Activated naive CD4-positive, alpha-beta T cell treated with anti-CD3 and anti-CD28 coated beads for 36 hours (primary cell): ENCODE measurements around the gene UNC45A. TPM values are rescaled to one million over a fixed set of nuclear protein-coding genes. Genes with fewer than 3 reads are reported as not detected.
A peak's percentile ranks its signal among the peaks of the same experiment; 100 is the strongest.

Experiments used
- CTCF ChIA-PET: fragments of 350-600 bp; sonication (Branson Sonifier 250); formaldehyde crosslinking; loops from one replicate; lab custom pipeline; 2021; ENCODE audit warnings: antibody characterized with exemption; lab: Charles Lee
- DNase-seq: peaks from one replicate; pipeline ENCODE4 v3.0.0-alpha.2; 2020
- H3K27ac Mint-ChIP-seq: one replicate; pipeline ENCODE4 v1.8.0; 2021; ENCODE audit warnings: mild to moderate bottlenecking, mixed read lengths
- H3K27me3 Mint-ChIP-seq: one replicate; pipeline ENCODE4 v1.8.0; 2021; ENCODE audit warnings: low read depth, mixed read lengths
- H3K36me3 Mint-ChIP-seq: one replicate; pipeline ENCODE4 v1.8.0; 2021; ENCODE audit warnings: low read depth, mixed read lengths
- H3K4me1 Mint-ChIP-seq: one replicate; pipeline ENCODE4 v1.8.0; 2021; ENCODE audit warnings: low read depth, mixed read lengths
- H3K4me3 Mint-ChIP-seq: one replicate; pipeline ENCODE4 v1.8.0; 2021; ENCODE audit warnings: mild to moderate bottlenecking, moderate library complexity, mixed read lengths
- H3K9me3 Mint-ChIP-seq: one replicate; pipeline ENCODE4 v1.8.0; 2021; ENCODE audit warnings: mixed read lengths
- intact Hi-C: fragments of 100-400 bp; cut with micrococcal nuclease; formaldehyde crosslinking; loops from one replicate; pipeline ENCODE4 v1.15.1; 2023
- total RNA-seq, 2 experiments: library from RNA; stranded (reverse); gene quantifications; one replicate each; pipeline ENCODE4 v1.2.3, GENCODE V29; 2021

The UNC45A gene
- total RNA-seq, 2 experiments from 2014 or later = 69.9 to 70.8 TPM

DNA sequence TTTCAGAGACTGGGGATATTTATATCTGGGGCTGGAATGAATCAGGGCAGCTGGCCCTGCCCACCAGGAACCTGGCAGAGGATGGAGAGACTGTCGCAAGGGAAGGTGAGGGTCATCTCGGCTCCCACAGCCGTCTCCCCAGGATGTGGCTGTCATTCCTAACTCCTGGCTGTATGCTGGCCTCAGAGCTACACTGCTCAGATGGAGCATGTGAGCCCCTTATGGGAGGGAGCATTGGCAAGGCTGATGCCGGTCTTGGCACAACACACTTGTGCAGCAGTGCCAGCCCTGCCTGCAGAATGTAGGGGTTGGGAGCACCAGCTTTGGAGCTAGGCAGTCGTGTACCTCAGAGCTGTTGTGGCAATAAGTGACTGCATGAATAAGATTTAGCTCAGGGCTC, 24.8 kb downstream of the UNC45A start:
- Mint-ChIP-seq H3K27ac (no peak overlapping the region), H3K4me1 (peaks cover 10% of the 10 kb centered on the region), H3K9me3 (no peaks in the 10 kb centered on the region), H3K27me3 (no peaks in the 10 kb centered on the region), H3K4me3 (no peak overlapping the region), H3K36me3 (peaks cover 43% of the 10 kb centered on the region)
- intact Hi-C loops = no loop called here
- DNase-seq = no peak
- CTCF ChIA-PET = interaction anchor here (0.6 to 7.5 kb wide), 3 partner anchors 27 to 358 kb away, joined by 3 to 104 read pairs (median 3); partner anchors contain the start of genes HDDC3 and UNC45A

DNA sequence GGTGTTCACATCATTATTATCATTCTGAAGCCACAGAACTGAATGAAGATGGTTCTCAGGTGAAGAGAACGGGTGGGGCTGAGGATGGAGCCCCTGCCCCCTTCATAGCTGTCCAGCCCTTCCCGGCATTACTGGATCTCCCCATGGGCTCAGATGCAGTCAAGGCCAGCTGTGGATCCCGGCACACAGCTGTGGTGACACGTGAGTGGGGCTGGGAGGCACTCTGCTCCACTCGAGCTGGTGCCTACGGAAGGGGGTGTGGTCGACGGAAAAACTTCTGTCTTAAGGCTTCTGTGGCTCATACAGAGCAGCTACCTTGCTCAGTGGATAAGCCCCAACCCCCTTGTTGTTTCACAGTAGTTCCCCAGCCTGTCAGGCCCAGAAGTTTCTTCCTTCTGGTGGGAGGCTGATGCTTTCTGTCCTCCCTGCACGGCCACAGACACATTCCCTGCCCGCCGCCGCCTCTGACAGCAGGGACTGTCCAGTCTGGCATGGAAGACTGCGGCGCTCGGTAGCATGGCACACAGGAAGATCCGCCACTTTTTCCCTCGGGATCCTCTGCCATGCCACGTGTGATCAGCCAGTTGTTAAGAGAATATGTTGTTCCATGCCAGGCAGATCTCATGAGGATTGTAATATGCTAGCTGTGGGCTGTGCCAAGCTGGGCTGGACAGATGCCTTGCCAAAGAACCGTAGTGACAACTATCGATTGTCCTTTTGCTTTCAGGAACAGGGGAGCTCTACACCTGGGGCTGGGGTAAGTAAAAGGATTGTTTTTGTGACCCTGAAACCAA, 25.4 kb downstream of the UNC45A start:
- Mint-ChIP-seq H3K4me1 (peaks cover 12% of the 10 kb centered on the region), H3K36me3 (peaks cover 48% of the 10 kb centered on the region), H3K27me3 (no peaks in the 10 kb centered on the region), H3K4me3 (no peak overlapping the region), H3K27ac (no peak overlapping the region), H3K9me3 (no peaks in the 10 kb centered on the region)
- CTCF ChIA-PET = interaction anchor here (0.9 to 7.5 kb wide), 2 partner anchors 27 to 96 kb away, joined by 3 to 104 read pairs; partner anchors contain the start of genes HDDC3 and UNC45A
- DNase-seq = no peak
- intact Hi-C loops = no loop called here

DNA sequence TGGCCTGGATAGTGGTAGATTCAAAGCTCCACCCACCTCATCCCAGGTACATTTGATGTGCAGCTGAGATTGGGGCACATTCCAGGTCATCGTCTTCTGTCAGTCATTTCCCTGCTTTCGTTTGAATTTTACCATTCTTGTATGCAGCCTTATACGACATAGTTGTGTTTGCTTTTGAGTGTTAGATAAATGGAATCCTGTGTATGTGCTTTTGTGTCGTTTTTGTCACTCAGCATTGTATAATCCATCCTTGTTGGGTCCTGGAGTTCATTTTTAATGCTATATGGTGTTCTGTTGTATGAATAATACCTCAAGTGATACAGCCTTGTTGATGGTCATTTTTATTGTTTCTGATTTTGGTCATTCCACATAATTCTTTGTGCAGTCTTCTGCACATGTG, 26.9 kb downstream of the UNC45A start:
- Mint-ChIP-seq H3K36me3 (peaks cover 54% of the 10 kb centered on the region), H3K9me3 (no peaks in the 10 kb centered on the region), H3K4me1 (peaks cover 5% of the 10 kb centered on the region), H3K27ac (no peak overlapping the region), H3K4me3 (no peak overlapping the region), H3K27me3 (no peaks in the 10 kb centered on the region)
- DNase-seq = no peak
- intact Hi-C loops = no loop called here
- CTCF ChIA-PET = interaction anchor here (0.6 kb wide), 2 partner anchors 72 to 310 kb away, joined by 3 to 4 read pairs; no protein-coding TSS in a partner anchor

DNA sequence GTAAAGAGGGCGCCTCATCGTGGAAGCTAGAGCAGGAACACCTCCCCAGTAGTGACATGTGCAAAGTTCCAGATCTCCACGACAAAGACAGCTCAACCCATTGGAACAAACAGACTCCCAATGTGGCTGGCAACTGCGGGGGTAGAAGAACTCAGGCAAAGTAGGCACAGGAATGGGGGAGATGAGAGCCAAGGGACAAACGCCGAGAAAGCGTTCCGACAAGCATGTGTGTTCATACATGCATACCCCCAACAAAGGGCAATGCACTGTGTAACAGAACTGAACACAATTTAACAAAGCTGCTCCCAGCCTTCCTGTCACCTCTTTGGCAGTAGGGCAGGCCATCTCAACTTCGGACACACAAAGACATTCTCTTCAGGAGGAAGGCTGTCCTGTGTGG, 31.2 kb downstream of the UNC45A start:
- Mint-ChIP-seq H3K36me3 (peaks cover 54% of the 10 kb centered on the region), H3K9me3 (no peaks in the 10 kb centered on the region), H3K4me1 (peaks cover 2% of the 10 kb centered on the region), H3K27ac (no peak overlapping the region), H3K27me3 (no peaks in the 10 kb centered on the region), H3K4me3 (no peak overlapping the region)
- DNase-seq = no peak
- intact Hi-C loops = no loop called here
- CTCF ChIA-PET = interaction anchor here (1.3 kb wide), 2 partner anchors 10 to 33 kb away, joined by 3 to 9 read pairs; no protein-coding TSS in a partner anchor

DNA sequence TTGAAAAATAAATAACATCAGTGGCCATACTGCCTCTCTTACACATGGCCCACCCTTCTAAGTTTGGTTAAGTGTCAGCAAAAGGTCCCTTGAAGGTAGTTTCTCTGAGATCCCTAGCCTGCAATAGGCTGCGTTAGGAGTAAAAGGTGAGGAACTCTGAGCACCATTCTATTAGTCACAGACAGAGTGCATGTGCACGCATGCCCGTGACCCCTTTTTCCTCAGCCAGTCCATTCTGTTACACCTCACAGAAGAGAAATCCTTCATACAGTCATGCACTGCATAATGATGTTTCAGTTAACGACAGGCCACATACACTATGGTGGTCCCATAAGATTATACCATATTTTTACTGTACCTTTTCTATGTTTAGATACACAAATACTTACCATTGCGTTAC, 32.1 kb downstream of the UNC45A start:
- Mint-ChIP-seq H3K4me3 (no peak overlapping the region), H3K4me1 (peaks cover 2% of the 10 kb centered on the region), H3K27ac (peak overlapping the region; percentile 38), H3K36me3 (peaks cover 46% of the 10 kb centered on the region), H3K9me3 (no peaks in the 10 kb centered on the region), H3K27me3 (no peaks in the 10 kb centered on the region)
- intact Hi-C loops = no loop called here
- CTCF ChIA-PET = interaction anchor here (1.3 kb wide), 1 partner anchor 34 kb away, joined by 3 read pairs; no protein-coding TSS in a partner anchor
- DNase-seq = no peak

DNA sequence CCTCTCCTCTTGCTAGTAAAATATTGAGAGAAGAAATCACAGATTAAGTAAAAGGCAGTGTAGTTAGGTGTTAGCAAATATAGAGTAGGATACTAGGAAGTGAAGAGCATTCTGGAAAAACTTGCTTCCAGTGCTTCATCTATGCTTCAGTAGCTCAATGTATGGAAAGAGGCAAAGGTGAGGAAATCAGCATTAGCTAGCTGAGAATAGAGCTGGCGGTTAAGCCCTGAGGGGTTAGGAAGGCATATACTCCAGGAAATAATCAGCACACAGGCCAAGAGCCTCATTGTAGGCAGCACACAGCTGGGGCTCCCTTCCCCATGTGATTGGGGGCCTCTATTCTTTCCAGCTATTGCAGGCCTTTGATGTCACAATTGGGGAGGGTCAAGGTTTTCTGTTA, 33.3 kb downstream of the UNC45A start:
- CTCF ChIA-PET = interaction anchor here (0.9 to 1.4 kb wide), 2 partner anchors 12 to 64 kb away, joined by 3 to 5 read pairs; no protein-coding TSS in a partner anchor
- Mint-ChIP-seq H3K4me1 (peaks cover 2% of the 10 kb centered on the region), H3K27me3 (no peaks in the 10 kb centered on the region), H3K27ac (no peak overlapping the region), H3K9me3 (no peaks in the 10 kb centered on the region), H3K4me3 (no peak overlapping the region), H3K36me3 (peaks cover 49% of the 10 kb centered on the region)
- DNase-seq = no peak
- intact Hi-C loops = no loop called here

DNA sequence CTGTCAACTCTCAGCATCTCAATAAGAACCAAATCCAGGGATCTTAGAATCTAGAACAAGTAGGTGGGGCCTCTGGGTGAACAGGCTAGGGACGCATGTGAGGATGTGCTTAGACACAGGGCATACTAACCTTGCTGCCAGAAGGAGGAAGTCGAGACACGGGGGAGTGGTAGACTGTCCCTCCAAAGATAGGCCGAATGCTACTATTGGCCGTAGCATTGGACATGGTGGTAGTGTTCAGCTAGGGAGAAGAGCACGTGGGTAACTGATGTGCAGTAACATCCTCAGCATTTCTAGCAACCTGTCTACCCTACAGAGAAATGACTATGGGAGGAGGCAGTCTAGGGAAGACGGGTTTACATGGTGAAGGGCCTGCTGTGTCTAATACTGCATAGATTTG, 35.2 kb downstream of the UNC45A start:
- H3K36me3 Mint-ChIP-seq = peaks cover 51% of the 10 kb centered on the region
- DNase-seq = no peak
- H3K4me3 Mint-ChIP-seq = no peak overlapping the region
- peaks cover under 1% of the 10 kb centered on the region for H3K4me1 Mint-ChIP-seq
- no peaks in the 10 kb centered on the region for H3K27me3 Mint-ChIP-seq
- intact Hi-C loops = no loop called here
- CTCF ChIA-PET = interaction anchor here (0.9 to 1.4 kb wide), 2 partner anchors 12 to 14 kb away, joined by 3 to 7 read pairs; no protein-coding TSS in a partner anchor
- no peaks in the 10 kb centered on the region for H3K9me3 Mint-ChIP-seq
- H3K27ac Mint-ChIP-seq = no peak overlapping the region

DNA sequence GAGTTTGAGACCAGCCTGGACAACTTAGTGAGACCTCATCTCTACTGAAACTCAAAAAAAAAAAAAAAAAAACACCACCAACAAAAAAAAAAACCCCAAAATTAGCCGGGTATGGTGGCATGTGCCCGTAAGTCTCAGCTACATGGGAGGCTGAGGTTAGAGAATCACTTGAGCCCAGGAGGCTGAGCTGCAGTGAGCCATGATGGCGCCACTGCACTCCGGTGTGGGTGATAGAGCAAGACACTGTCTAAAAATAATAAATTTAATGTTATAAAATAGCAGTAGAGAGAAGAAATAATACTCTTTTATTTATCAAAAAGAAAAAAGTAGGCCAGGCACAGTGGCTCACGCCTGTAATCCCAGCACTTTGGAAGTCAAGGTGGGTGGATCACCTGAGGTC, 37.0 kb downstream of the UNC45A start:
- Mint-ChIP-seq H3K4me1 (no peaks in the 10 kb centered on the region), H3K27me3 (no peaks in the 10 kb centered on the region), H3K4me3 (no peak overlapping the region), H3K9me3 (no peaks in the 10 kb centered on the region), H3K36me3 (peaks cover 58% of the 10 kb centered on the region), H3K27ac (no peak overlapping the region)
- intact Hi-C loops = no loop called here
- DNase-seq = no peak
- CTCF ChIA-PET = no interaction called here

DNA sequence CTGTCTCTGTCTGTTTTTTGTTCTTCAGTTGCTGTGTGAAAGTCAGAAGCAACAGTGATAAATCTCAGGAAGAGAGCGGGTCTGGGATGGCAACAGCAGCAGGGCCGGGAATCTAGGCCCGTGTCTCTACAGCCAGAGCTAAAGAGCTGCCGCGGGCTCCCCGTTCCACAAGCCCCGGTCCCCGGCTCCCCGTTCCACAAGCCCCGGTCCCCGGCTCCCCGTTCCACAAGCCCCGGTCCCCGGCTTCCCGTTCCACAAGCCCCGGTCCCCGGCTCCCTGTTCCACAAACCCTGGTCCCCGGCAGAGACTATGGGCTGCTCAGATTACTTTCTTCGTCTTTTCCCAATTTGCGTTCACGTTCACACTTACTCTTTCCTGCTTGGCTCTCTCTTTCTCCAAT, 39.1 kb downstream of the UNC45A start:
- no peak overlapping the region for H3K4me3 Mint-ChIP-seq
- H3K27ac Mint-ChIP-seq = no peak overlapping the region
- intact Hi-C loops = no loop called here
- H3K4me1 Mint-ChIP-seq = no peaks in the 10 kb centered on the region
- peaks cover 68% of the 10 kb centered on the region for H3K36me3 Mint-ChIP-seq
- CTCF ChIA-PET = no interaction called here
- DNase-seq = no peak
- H3K27me3 Mint-ChIP-seq = no peaks in the 10 kb centered on the region
- no peaks in the 10 kb centered on the region for H3K9me3 Mint-ChIP-seq

DNA sequence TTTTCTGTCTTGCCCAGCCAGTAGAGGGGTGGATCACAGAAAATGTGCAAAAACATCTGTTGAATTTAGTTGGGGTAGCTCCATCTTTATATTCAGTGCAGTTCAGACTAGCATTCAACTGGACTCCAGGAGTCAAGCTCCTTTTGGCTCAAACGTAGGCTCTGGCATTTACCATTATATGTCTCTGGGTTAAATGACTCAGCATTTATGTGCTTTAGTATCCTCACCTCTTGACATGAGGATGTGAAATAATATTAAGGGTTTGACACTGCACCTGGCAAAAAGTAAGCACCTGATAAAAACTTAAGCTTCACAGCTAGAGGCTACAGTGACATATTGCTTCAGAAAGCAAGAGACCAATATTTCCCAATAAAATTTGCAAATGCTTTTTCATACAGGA, 44.5 kb downstream of the UNC45A start:
- intact Hi-C loops = no loop called here
- CTCF ChIA-PET = interaction anchor here (0.7 to 1.6 kb wide), 2 partner anchors 8 to 9 kb away, joined by 3 to 5 read pairs; no protein-coding TSS in a partner anchor
- H3K36me3 Mint-ChIP-seq = peaks cover 81% of the 10 kb centered on the region
- no peaks in the 10 kb centered on the region for H3K27me3 Mint-ChIP-seq
- H3K9me3 Mint-ChIP-seq = no peaks in the 10 kb centered on the region
- H3K4me3 Mint-ChIP-seq = no peak overlapping the region
- no peak overlapping the region for H3K27ac Mint-ChIP-seq
- no peak for DNase-seq
- peaks cover 6% of the 10 kb centered on the region for H3K4me1 Mint-ChIP-seq

DNA sequence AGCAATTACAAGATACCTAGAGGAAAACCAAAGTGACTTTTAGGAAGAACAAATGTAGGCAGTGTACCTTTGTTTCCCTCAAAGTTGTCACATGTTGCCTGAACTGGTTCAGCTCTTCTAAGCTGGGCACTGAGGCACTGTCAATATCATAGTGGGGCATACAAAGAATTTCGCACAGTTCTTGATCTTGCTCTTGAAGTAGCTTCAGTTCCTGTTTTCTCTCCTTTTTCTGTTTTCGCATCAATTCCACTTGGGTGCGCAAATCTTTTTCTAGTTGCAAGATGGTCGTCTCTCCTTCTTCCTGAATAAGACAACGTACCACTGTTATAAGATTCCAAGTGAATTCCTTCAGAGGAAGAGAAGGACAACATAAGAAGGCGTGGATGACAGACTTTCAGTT, 46.6 kb downstream of the UNC45A start:
- CTCF ChIA-PET = interaction anchor here (1.6 kb wide), 1 partner anchor 25 kb away, joined by 5 read pairs; no protein-coding TSS in a partner anchor
- DNase-seq = no peak
- Mint-ChIP-seq H3K4me3 (no peak overlapping the region), H3K9me3 (no peaks in the 10 kb centered on the region), H3K4me1 (peaks cover 6% of the 10 kb centered on the region), H3K27ac (no peak overlapping the region), H3K36me3 (peaks cover 66% of the 10 kb centered on the region), H3K27me3 (no peaks in the 10 kb centered on the region)
- intact Hi-C loops = no loop called here

DNA sequence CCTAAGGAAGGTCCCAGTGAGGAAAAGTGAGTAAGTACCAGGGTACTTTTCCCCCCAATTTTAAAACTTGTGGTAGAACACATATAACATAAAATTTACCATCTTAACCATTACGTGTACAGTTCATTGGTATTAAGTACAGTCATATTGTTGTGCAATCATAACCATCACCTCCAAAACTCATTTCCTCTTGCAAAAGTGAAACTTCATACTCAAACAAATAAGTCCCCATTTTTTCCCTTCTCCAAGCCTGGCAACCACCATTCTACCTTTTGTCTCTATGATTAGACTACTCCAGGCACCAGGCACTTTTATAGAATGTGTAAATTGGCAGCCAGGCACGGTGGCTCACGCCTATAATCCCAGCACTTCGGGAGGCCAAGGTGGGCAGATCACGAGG, 47.0 kb downstream of the UNC45A start:
- H3K4me1 Mint-ChIP-seq = peaks cover 6% of the 10 kb centered on the region

More for the DNA sequence above, 47.0 kb downstream of the UNC45A start:
- CTCF ChIA-PET = interaction anchor here (1.1 kb wide), 1 partner anchor 11 kb away, joined by 7 read pairs; no protein-coding TSS in a partner anchor
- Mint-ChIP-seq H3K27me3 (no peaks in the 10 kb centered on the region), H3K4me3 (no peak overlapping the region), H3K36me3 (peaks cover 64% of the 10 kb centered on the region), H3K27ac (no peak overlapping the region), H3K9me3 (no peaks in the 10 kb centered on the region)
- intact Hi-C loops = no loop called here
- DNase-seq = no peak
